GM19324 (cell line): ENCODE measurements around the gene SNX1.
"Not testable (repeated sequence)": the region's sequence is repeated elsewhere in the genome, so short reads cannot be mapped to it uniquely, and the experiment has no call there.

ENCODE experiments used
- ATAC-seq: cut with Tn5 transposase; IDR thresholded peaks from one replicate; pipeline ENCODE4 v1.9.1; 2021; ENCODE audit warnings: mild to moderate bottlenecking, moderate library complexity; ENCODE audit not compliant: unreplicated experiment, low FRiP score

SNX1 gene

DNA sequence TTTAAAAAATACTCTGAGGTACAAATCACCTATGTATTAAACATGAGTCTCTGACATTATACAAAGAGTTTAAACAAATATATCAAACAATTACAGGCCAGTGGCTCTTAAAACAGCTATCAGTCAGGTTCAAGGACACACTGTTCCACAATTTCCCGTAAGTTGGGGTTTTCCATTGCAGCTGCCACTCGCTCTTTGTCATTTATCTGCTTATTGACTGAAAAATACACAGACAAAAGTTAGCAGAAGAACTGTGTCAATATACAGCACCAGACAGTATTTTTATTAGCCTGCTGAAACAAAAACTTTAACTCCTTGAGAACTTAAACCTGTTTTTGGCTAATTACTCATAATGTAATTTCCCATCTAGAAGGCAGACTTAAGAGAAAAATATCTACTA lies 23.0 kb upstream of the SNX1 start:
- ATAC-seq, result no peak

DNA sequence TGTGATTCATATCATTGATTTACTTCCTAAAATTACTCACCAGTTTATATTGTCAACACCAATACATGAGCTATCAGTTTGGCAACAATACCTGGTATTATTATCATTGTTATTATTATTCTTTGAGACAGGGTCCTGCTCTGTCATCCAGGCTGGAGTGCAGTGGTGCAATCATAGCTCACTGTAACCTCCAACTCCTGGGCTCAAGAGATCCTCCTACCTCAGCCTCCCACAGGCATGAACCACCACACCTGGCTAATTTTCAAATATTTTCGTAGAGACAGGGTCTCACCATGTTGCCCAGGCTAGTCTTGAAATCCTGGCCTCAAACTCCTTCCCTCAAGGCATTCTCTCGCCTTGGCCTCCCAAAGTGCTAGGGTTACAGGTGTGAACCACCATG lies 22.3 kb upstream of the SNX1 start:
- ATAC-seq, result not testable (repeated sequence)

DNA sequence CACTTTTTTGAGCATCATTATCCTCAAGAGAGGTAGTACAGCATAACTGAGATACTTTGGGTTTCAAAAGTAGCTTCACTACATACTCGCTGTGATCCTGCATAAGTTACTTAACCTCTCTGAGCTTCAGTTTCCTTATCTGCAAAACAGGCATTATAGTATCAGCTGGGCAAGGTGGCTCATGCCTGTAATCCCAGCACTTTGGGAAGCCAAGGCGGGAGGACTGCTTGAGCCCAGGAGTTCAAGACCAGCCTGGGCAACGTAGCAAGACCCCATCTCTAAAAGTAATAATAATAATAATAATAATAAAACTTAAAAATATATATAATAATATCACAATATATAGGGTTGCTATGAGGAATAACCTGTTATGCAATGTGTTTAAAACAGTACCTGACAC lies 13.0 kb upstream of the SNX1 start:
- no peak for ATAC-seq

DNA sequence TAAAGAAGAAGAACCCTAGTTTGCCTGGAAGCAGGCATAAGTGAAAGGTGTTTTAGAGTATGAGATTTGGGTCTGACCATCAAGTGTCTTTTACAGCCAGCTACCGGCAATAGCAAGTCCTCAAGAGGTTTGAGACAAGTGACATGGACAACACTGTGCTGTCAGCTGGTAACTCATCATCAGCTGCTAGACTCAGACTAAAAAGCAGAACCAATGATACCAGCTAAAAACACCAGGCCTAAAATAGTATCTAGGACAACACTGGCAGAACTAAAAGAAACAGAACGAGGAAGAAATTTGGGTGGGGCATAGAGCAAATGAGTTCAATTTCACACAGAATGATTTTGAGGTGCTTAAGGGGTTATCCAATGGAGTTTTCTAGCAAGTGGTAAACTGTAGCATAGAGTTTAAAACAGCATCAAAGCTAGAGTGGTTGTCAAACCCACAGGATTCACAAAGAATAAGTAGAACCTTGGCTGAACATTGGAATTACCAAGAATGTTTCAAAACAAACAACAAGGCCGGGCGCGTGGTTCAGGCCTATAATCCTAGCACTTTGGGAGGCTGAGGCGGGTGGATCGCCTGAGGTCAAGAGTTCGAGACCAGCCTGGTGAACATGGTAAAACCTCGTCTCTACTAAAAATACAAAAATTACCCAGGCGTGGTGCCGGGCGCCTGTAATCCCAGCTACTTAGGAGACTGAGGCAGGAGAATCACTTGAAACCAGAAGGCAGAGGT lies 6.1 kb upstream of the SNX1 start:
- no peak for ATAC-seq

DNA sequence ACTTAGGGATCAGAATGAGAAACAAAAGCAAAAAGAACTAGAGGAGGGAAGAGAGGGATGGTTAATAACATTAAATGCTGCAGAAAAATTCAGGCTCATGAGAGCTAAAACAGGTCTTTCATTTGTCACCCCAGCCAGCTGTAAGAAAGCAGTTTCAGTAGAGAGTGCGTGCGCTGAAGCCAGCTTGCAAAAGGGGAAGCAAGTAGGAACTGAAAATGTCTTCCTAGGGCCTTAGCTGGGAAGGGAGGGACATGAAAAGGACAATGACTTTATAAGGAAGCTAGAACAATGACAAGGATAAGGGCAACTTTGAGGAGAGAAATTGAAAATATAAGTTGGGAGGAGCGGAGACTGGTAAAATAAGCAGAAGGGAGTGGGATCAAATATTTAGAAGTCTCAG lies 5.3 kb upstream of the SNX1 start:
- no peak for ATAC-seq

DNA sequence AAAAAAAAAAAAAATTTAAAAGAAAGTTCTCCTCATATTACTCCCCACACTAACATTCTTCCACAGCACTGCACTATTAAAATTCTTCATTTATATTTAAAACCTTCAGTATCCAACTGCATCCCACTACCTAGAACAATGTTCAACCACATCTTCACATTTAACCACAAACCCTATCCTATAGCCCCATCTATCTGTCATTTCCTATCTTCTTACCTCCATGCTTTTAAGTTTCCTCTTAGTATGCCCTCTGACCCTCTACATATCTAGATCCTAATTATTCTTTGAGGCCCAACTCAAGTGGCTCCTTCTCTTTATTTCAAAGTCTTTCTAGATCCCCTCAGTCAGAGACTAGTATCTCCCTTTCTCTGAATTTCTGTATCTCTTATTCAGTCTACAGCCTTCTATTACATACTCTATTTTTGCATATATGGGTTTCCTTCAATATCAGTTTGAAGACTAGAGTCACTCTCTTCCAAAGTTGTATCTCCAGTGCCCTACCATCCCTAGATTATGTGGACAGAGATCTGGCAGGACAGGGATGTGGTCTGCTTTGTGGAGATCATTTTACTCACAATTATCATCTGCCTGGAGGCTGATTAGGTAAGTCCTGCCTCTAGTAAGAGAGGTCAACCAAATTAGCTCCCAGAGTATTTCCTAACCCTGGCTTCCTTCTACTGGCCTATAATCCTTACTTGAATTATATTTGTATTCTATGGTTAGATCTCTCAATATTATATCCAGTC lies 3.5 kb upstream of the SNX1 start:
- ATAC-seq, result no peak

DNA sequence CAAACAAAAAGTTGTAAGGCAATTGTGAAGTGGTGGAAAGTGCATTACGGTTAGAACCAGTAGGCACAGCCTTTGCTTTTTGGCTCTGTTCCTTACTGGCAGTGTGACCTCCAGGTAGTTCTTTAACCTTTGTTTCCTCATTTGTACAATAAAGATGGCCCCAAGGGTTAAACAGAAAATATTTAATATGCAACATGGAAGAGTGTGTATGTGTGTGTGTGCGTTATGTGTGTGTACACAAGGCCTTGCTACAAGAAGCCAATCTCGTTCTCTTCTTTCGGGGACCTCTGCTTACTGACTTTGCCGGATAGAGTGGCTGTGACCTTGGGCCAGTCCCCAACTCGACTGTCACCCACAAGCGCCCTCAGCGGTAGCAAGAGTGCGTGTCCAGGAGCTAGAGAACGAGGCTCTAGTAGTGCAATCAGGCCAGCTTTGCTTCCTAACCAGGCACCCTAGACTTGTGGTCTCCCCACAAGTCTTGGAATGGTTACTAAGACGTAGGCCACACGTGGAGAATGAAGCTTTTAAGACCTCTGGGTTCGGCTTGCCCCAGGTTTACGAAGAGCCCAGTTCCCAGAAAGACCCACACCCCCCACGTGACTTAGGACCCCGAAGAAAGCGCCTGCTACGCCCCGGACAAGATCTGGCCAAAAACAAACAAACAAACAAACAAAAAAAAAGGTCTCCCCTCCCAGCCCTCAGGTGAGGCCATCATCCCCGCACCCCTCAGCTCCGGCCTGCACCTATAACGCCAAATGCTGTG lies 2.7 kb upstream of the SNX1 start:
- ATAC-seq, result peak; percentile 24

DNA sequence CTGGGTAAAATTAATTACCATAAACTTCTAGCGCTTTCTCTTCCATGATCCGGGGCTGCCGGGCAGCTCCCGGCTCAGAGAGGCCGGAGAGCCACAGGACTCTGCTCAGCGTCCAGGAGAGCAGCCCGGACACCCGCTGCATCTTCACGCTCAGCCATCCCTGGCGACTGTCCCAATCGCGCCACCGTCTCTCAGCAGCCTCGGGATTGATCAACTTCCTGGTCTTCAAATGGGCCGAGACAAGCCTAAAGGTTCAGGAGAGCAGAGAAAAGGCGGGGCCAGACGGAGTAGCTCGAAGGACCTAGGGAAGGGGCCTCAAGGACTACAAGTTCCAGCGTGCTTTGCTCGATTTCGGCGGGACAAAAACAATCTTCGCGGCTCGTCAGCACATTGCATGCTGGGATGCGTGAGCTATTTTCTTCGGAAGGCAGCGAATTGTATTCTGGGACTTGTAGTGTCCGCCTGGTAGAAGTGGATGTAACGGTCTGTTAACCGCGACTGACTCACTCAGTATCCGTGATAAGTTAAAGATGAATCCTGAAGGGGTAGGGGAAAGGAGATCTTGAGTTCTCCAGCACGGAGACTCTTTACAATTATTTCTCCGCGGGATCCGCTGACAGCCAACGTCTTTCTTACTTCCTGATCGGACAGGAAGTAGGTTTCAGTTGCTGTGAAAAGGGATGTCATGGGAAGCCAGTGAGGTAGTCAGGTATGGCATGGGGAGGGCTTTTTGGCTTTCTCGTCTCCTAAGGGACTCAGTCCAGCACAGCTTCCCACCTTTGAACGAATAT lies 2.0 kb upstream of the SNX1 start, which contains the start of gene CIAO2A:
TSS of gene CIAO2A (minus strand) at position 212 of the 791 bp plus-strand sequence. CDS start at position 142, 70 bp downstream.
- peak; percentile 70 for ATAC-seq

DNA sequence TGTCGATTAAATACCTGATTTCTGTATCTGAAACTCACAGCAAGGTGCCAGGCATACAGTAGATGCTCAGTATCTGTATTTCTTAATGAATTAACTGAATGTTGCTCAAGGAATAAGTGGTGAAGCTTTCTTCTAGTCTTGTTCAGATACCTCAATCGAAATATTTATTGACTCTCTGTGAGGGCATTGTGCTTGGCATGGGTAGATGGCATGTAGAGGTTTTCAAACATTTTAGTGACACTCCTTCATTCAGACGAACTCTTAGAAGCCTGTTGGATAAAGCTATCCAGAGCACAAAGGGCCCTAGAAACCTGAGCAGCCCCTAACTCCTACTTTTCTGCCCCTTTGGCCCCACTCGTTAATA lies 369 bp upstream of the SNX1 start:
- no peak for ATAC-seq

DNA sequence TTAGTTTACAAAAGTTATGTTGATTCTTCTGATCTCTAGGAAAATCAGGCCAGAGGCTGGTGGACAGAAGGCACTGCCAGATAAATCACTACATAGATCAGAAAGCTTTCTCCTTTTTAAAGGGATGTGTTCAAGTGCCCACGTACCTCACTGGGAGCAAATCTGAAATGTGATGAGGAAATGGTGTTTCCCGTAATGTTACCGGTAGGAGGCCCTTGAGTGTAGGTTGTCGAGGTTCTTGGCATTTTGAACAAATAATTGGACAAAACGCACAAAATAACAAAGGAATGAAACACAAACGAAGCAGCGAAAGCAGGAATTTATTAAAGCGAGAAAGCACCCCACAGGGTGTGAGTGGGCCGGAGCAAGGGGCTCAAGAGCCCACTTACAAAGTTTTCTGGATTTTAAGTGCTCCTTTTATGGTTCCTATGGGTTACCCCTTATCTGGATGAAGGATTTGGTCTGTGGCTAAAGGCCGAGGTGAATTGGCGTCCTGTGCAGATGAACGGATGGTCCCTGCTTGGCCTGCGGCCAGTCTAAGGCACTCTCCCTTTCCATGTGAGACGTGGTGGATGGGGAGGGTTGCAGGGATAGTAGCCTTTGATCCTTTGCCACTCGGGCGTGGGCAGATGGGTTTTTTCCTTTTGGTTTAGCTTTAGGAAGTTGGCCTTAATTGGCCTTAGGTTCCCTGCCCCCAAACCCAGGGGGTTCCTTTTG lies 1.0 kb downstream of the SNX1 start:
- ATAC-seq, result no peak

DNA sequence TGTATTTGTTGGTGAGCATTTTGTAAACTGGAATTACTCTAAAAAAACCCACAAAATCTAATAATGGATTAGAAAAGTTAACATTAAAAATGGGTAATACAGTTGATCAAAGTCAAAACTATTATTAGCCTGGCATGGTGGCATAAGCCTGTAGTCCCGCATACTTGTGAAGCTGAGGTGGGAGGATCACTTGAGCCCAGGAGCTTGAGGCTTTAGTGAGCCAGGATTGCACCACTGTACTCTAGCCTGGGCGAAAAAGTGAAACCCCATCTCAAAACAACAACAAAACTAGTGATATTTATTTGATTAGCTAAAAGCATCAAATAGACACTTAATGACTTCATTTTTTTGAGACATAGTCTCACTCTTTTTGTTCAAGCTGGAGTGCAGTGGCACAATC lies 3.6 kb downstream of the SNX1 start:
- ATAC-seq, result no peak

DNA sequence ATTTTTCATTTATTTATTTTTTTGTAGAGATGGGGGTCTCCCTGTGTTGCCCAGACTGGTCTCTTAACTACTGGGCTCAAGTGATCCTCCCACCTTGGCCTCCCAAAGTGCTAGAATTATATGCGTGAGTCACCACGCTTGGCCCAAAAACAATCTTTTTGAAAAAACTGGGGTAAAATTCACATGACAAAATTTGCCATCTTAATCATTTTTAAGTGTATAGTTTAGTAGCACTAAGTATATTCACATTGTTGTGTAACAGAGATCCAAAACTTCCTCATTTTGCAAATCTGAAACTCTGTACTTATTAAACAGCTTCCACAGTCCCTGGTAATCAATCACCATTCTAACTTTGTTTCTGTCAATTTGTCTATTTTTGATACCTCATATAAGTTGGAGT lies 5.2 kb downstream of the SNX1 start:
- ATAC-seq, result no peak

DNA sequence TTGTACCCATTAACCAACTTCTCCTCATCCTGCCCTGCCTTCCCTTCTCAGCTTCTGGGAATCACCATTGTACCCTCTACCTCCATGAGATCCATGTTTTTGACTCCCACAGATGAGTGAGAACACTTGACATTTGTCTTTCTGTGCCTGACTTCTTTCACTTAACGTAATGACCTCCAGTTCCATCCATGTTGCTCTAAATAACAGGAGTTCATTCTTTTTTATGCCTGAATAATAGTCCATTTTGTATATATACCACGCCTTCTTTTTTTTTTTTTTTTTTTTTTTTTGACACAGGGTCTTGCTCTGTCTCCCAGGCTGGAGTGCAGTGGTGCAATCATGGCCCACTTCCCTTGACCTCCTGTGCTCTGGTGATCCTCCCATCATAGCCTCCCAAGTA lies 6.7 kb downstream of the SNX1 start:
- no peak for ATAC-seq

DNA sequence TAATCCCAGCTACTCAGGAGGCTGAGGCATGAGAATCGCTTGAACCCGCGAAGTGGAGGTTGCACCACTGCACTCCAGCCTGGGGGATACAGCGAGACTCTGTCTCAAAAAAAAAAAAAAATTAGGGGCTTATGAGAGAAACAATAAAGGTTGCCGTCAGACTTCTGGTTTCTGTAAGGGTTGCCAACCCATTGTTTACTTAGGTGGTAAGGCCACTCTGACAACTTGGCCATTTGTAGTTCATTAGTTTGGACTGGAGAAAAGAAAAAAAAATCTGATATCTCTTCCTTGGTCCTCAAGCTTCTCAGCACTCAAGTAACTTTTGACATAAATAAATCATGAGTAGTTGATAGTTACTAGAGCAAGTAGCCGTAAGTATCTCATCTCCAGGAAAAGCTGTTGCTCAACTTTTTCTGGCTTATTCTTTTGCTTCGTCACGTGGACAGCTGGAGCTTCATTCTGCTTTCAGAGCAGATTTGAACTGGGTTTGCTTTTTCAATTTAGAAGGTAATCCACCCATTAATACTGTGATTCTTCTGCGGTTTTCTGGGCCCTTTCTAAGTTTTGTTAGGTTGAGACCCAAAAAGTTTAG lies 9.4 kb downstream of the SNX1 start:
- no peak for ATAC-seq

DNA sequence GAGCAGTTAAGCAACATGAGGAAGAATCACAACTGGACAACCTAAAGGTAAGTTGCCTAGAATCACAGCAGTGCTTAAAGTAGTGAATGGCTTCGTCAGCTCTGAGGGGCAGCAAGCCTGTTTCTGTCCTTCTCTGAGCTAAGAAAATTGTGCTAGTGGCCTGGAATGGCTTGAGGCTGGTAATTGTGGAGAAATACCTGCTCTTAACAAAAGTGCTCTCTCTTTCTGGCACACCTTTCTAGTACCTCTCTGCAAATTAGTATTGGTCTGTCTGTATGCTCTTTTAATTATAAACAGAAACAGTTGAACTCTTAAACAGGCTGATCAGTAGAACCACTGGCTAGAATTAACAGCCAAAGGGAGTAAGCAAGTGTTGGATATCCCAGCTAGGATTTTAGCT lies 11.6 kb downstream of the SNX1 start:
- no peak for ATAC-seq

DNA sequence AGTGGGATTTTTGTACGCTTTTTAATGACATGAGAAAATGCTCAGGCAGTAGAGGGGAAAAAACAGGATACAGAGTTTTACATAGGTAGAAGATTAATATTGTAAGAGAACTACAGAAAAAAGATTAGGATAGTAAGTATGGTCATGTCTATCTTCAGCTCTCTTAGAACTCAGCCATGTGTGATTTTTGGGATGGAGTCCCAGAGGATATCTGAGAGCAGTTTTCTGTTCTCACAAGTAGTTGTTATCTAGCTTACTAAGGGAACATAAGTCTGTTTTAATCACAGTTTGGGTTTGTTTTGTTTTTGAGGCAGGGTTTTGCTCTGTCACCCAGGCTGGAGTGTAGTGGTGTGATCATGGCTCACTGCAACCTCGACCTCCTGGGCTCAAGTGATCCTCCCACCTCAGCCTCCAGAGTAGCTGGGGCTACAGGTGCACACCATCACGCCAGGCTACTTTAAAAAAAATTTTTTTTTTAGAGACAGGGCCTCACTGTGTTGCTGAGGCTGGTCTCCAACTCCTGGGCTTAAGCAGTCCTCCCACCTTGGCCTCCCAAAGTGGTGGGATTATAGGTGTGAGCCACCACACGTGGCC lies 14.4 kb downstream of the SNX1 start:
- ATAC-seq, result not testable (repeated sequence)

DNA sequence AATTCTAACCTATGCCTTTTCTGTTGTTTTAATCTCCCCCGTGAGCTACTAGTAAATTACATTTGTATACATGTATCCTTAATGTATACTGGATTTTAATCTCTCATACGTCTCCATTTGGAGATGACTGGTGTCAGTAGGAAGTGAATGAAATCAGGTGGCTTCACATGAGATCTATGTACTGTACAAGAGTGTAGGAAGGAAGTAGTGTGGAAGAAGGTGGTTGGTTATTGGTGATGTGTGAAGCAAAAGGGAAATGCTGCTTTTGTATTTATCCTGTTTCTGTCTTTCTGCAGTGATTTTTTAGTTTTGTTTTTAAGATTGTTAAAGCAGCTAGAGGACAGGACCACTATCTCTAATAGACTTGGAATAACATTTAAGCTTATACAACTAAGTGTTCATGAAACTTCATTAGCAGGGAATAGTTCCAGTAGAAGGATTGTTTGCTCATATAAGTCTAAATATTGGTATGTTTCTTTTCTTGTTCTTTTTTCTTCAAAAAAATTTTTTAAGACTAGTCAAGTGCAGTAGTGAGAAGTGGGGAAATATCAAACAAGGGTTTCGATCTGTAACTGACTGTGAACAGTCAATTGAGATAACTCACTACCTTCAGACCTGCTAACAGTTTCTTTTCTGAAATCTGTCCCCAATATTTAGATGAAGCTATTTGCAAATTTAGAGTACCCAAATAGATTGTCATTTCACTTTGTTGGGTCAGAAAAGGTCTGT lies 15.3 kb downstream of the SNX1 start:
- no peak for ATAC-seq

DNA sequence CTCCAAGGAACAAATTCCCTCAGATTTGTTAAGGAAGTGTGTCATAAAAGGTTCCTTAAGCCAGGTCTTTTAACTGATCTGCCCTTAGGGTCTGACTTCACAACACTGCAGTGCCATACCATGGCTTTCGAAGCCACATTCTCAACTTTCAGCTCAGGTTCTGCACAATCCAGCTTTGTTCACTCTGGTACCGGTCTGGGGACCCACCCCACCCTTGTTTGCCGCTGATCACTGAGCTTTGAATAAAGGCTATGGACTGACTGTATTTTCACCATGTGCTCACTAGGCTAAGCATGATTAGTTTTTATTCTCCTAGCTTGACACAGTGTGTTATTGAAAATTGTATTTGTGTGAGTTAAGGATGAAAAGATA lies 15.9 kb downstream of the SNX1 start:
- no peak for ATAC-seq
